Measurements from ENCODE around the gene SLC19A1.

- TF ChIP-seq CTCF (IDR thresholded peaks at IDR 0.05) (no peak), POLR2A (IDR thresholded peaks at IDR 0.05) (no peak)
These were observed 67.1 kb downstream of the SLC19A1 start for GRCh38 chr21:45475004-45475685.
